GM04503 (cell line): ENCODE measurements around the gene FAM163A.
"Not testable (repeated sequence)": the region's sequence is repeated elsewhere in the genome, so short reads cannot be mapped to it uniquely, and the experiment has no call there.

Source experiments
- DNase-seq: peaks from one replicate; pipeline ENCODE4 v3.0.0-alpha.2; 2012; ENCODE audit warnings: low read depth

FAM163A gene

DNA sequence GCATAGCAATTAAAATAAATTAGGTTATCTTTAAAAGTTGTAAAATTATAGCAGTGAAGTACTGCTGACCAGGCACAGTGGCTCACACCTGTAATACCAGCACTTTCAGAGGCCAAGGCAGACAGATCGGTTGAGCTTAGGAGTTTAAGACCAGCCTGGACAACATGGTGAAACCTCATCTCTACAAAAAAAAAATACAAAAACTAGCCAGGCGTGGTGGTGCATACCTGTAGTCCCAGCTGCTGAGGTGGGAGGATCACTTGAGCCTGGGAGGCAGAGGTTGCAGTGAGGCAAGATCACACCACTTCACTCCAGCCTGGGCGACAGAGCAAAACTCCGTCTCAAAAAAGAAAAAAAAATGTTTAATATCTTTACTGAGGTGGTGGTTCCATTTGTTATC is 112.7 kb downstream of the FAM163A start:
- not testable (repeated sequence) for DNase-seq

DNA sequence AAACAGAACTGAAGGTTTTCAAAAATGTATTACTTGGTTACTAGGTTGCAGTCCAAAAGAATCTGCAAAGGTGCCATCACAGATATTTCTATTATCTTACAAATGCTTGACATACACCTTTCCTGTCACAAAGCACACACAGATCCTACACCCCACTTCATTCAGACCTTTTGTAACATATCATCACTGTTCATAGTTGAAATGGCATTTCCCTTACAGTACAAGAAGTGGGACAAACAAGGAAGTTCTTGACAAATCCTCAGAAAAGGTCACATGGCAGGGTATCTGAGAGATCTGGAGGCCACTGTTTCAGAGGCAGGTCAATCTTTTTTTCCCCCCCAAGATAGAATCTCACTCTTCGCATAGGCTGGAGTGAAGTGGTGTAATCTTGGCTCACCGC is 113.2 kb downstream of the FAM163A start:
- no peak for DNase-seq

DNA sequence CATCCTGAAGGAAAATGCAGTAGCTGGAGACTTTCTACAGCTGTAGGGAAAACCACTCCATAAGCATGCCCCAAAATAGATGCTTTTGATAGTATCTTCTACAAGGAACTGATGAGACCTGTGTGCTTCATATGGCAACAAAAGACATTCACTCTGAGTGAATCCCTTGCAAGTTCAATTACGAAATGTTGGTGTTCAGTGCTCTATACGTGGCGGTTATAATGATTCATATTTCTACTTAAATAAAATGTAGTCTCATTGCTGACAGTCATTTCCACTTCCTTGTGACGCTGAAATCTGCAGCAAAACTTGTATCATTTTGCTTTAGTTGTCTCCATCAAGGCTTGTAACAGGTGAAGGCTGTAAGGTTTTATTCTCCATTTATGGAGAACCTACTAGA is 113.9 kb downstream of the FAM163A start:
- DNase-seq, result no peak

DNA sequence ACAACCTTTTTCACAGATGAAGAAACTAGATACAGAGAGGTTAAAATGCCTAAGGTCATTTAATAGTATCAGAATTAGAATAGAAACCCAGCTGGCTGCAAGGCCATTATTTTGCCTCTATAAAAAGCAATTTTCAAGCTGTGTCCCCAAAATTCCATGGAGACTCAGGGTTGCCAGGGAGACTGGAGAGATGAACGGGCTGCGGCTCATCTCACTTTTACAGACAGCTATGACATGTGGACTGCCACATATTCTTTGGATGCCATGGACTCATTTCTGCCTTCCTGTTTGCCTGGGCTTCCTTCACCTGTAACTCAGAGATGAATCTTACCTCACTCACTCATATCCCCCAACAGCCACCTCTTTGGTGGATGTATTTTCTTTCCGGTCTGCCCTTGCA is 117.6 kb downstream of the FAM163A start:
- no peak for DNase-seq

DNA sequence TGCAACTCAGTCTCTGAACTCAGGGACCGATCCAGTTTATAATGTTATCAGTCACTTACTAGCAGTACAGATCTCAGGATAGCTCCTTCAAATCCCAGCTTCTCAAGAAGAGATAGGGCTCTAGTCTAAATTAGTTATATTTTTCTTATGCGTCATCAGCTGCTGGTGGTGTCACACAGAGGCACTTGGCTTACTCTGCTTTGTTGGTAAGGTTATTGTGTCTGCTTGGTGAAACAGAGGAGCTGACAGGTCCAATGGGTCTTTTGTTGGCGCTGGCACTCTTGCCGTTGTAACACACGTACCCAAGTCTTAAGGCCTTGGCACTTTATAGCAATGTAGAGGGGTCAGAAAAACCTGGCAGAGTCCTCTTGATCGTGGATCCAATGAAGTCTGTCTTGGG is 122.3 kb downstream of the FAM163A start:
- no peak for DNase-seq
